ENCODE results near the gene RALA. TPM values are rescaled to one million over a fixed set of nuclear protein-coding genes. Genes with fewer than 3 reads are reported as not detected.

The RALA gene
- total and polyA plus RNA-seq, 10 of the 15 experiments (the other 5 are each of a cell fraction or from before 2014, with no cell fraction given) = 7.5 to 53.3 (median 23.1) TPM

DNA sequence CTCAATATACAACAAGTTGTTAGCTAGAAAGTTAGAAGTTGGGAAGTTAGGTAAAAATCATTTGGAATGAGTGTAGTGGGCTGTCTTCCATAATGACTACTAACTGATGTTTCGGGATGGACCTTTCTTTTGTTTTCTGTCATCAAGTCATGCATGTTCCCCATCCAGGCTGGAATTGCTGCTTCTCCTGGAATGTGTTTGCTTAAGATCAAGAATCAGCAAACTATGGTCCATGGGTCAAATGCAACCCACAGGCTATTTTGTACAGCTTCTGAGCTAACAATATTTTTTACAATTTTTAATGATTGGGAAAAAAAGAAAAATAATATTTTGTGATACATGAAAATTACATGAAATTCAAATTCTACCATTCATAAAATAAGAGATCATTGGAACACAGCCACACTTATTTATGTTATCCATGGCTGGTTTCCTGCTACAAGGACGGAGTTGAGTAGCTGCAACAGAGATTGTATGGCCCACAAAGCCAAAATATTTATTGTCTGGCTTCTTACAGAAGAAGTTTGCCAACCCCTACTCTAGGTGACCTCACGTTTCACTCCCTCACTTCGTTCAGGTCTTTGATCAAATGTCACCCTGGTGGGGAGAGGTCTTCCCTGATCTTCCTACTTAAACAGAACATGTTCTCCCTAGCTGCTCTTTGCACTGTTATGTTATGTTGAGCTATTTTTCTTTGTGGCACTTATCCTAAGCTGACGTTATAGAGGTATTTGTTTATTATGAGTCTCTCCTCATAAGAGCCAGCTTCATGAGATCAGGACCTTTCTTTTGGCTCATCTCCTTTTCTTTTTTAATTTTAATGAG is 127.1 kb downstream of the RALA start:
- ChIA-PET POLR2A (interaction anchor here (0.6 to 1.2 kb wide), 3 partner anchors 15 to 171 kb away, joined by 3 to 6 read pairs (median 3); no protein-coding TSS in a partner anchor), RAD21 (ENCODE audit: unreplicated experiment) (interaction anchor here (20.6 kb wide), 1 partner anchor 170 kb away, joined by 410 read pairs; no protein-coding TSS in a partner anchor), SMC1A (ENCODE audit: uncharacterized antibody, unreplicated experiment) (interaction anchor here (0.6 to 13.1 kb wide), 7 partner anchors 15 to 191 kb away, joined by 3 to 366 read pairs (median 4); no protein-coding TSS in a partner anchor), CTCF (interaction anchor here (1.1 to 15.4 kb wide), 4 partner anchors 9 to 170 kb away, joined by 3 to 612 read pairs (median 6); no protein-coding TSS in a partner anchor)
- no peak for DNase-seq (ENCODE audit: low read depth, low spot score)
- no peak overlapping the region for H2AFZ ChIP-seq (ENCODE audit: control insufficient read depth, low read depth, low read length)
- no peaks in the 10 kb centered on the region; a peak in 1 of 4 replicates for H3K36me3 ChIP-seq (ENCODE audit: control insufficient read depth in 2 of 2, insufficient read depth in 2 of 2, low read length in 1 of 2)
- peaks cover 6% of the 10 kb centered on the region for H3K4me1 ChIP-seq (ENCODE audit: control insufficient read depth, insufficient read depth, low read length)
- FAIRE-seq = no peak
- no TSS peak for BruUV-seq (replicated peaks)
- H3K4me2 ChIP-seq (ENCODE audit: control insufficient read depth, insufficient read depth) = no peak overlapping the region
- H3K79me2 ChIP-seq (ENCODE audit: control insufficient read depth, insufficient read depth, low read length) = no peaks in the 10 kb centered on the region; the same call in 1 of the 2 replicates
- H3K27me3 ChIP-seq (replicated peaks in 1 of 2; ENCODE audit: control insufficient read depth in 2 of 2, insufficient read depth in 2 of 2, low read length in 1 of 2) = no peaks in the 10 kb centered on the region
- H4K20me1 ChIP-seq (ENCODE audit: control insufficient read depth, insufficient read depth) = no peaks in the 10 kb centered on the region
- intact Hi-C loops (cut with micrococcal nuclease; ENCODE audit: unreplicated experiment) (no loop called here), in situ Hi-C loops (cut with MboI) (no loop called here)
- H3K4me3 ChIP-seq = no peak overlapping the region
- WGBS (ENCODE audit: insufficient coverage, insufficient replicate concordance, low lambda C conversion rate, missing lambda C conversion rate) = 78% methylated on average over 5 of the region's 5 CpGs
- no peaks in the 10 kb centered on the region; the same call in 2 of the 3 replicates for H3K9me3 ChIP-seq (replicated peaks; ENCODE audit: control insufficient read depth, insufficient read depth, low read length)
- no peak overlapping the region for H3K9ac ChIP-seq (ENCODE audit: control insufficient read depth, insufficient read depth, low read length)
- no peak for ATAC-seq
- H3K27ac ChIP-seq (ENCODE audit: control insufficient read depth, insufficient read depth) = no peak overlapping the region
- TF ChIP-seq WRNIP1 (IDR thresholded peaks at IDR 0.05; ENCODE audit: borderline replicate concordance, low read depth, low read length) (no peak), SREBF2 (IDR thresholded peaks at IDR 0.05; ENCODE audit: low read length) (no peak), SIN3A (IDR thresholded peaks at IDR 0.05; ENCODE audit: low read depth, low read length) (no peak), ASH2L (IDR thresholded peaks at IDR 0.05; ENCODE audit: borderline replicate concordance, low read depth) (no peak), SRF (IDR thresholded peaks at IDR 0.05; ENCODE audit: low read depth in 2 of 2, low read length in 2 of 2) (no peak), CHD4 (IDR thresholded peaks at IDR 0.05) (no peak), TCF3 (IDR thresholded peaks at IDR 0.05; ENCODE audit: borderline replicate concordance, insufficient read depth, low read depth, low read length) (no peak), YBX1 (IDR thresholded peaks at IDR 0.05) (no peak)
- TF ChIP-seq, protein P1, sequence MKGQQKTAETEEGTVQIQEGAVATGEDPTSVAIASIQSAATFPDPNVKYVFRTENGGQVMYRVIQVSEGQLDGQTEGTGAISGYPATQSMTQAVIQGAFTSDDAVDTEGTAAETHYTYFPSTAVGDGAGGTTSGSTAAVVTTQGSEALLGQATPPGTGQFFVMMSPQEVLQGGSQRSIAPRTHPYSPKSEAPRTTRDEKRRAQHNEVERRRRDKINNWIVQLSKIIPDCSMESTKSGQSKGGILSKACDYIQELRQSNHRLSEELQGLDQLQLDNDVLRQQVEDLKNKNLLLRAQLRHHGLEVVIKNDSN (IDR thresholded peaks at IDR 0.05; ENCODE audit: borderline replicate concordance, extremely low read length, insufficient read depth, low read depth, low read length) = no peak
- TF ChIP-seq, protein P2, sequence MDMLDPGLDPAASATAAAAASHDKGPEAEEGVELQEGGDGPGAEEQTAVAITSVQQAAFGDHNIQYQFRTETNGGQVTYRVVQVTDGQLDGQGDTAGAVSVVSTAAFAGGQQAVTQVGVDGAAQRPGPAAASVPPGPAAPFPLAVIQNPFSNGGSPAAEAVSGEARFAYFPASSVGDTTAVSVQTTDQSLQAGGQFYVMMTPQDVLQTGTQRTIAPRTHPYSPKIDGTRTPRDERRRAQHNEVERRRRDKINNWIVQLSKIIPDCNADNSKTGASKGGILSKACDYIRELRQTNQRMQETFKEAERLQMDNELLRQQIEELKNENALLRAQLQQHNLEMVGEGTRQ (IDR thresholded peaks at IDR 0.05; ENCODE audit: borderline replicate concordance, low read depth, low read length) = no peak
- TF ChIP-seq, protein P3, sequence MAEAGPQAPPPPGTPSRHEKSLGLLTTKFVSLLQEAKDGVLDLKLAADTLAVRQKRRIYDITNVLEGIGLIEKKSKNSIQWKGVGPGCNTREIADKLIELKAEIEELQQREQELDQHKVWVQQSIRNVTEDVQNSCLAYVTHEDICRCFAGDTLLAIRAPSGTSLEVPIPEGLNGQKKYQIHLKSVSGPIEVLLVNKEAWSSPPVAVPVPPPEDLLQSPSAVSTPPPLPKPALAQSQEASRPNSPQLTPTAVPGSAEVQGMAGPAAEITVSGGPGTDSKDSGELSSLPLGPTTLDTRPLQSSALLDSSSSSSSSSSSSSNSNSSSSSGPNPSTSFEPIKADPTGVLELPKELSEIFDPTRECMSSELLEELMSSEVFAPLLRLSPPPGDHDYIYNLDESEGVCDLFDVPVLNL (IDR thresholded peaks at IDR 0.05; ENCODE audit: low read depth, low read length) = no peak
- TF ChIP-seq, protein P4, sequence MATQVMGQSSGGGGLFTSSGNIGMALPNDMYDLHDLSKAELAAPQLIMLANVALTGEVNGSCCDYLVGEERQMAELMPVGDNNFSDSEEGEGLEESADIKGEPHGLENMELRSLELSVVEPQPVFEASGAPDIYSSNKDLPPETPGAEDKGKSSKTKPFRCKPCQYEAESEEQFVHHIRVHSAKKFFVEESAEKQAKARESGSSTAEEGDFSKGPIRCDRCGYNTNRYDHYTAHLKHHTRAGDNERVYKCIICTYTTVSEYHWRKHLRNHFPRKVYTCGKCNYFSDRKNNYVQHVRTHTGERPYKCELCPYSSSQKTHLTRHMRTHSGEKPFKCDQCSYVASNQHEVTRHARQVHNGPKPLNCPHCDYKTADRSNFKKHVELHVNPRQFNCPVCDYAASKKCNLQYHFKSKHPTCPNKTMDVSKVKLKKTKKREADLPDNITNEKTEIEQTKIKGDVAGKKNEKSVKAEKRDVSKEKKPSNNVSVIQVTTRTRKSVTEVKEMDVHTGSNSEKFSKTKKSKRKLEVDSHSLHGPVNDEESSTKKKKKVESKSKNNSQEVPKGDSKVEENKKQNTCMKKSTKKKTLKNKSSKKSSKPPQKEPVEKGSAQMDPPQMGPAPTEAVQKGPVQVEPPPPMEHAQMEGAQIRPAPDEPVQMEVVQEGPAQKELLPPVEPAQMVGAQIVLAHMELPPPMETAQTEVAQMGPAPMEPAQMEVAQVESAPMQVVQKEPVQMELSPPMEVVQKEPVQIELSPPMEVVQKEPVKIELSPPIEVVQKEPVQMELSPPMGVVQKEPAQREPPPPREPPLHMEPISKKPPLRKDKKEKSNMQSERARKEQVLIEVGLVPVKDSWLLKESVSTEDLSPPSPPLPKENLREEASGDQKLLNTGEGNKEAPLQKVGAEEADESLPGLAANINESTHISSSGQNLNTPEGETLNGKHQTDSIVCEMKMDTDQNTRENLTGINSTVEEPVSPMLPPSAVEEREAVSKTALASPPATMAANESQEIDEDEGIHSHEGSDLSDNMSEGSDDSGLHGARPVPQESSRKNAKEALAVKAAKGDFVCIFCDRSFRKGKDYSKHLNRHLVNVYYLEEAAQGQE (IDR thresholded peaks at IDR 0.05; ENCODE audit: low read depth, low read length) = no peak
